ENCODE results near the gene PCDHGB4. TPM values are rescaled to one million over a fixed set of nuclear protein-coding genes. Genes with fewer than 3 reads are reported as not detected.
"Not testable (repeated sequence)": the region's sequence is repeated elsewhere in the genome, so short reads cannot be mapped to it uniquely, and the experiment has no call there.

PCDHGB4 gene
- total and polyA plus RNA-seq, 8 donors: 3.2 to 5.9 (median 4.0) TPM

DNA sequence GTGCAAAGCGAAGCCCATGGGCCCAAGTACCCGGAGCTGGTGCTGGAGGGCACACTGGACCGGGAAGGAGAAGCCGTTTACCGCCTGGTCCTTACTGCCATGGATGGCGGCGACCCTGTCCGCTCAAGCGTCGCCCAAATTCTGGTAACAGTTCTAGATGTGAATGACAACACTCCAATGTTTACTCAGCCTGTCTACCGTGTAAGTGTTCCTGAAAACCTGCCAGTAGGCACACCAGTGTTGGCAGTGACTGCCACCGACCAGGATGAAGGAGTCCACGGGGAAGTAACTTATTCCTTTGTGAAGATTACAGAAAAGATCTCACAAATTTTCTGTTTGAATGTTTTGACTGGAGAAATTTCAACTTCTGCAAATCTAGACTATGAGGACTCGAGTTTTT, 12.9 kb upstream of the PCDHGB4 start:
- Histone ChIP-seq H3K27ac (no peak overlapping the region), H3K4me3 (no peak overlapping the region), H3K36me3 (no peaks in the 10 kb centered on the region), H3K27me3 (peaks cover 9 to 91% of the 10 kb centered on the region in 2 donors), H3K4me1 (no peaks in the 10 kb centered on the region), H3K9me3 (peaks cover 3 to 90% of the 10 kb centered on the region in 2 donors)
- intact Hi-C loops (cut with DNase I): no loop called here
- DNase-seq: no peak
- no peak for ATAC-seq
- TF ChIP-seq, protein P1, sequence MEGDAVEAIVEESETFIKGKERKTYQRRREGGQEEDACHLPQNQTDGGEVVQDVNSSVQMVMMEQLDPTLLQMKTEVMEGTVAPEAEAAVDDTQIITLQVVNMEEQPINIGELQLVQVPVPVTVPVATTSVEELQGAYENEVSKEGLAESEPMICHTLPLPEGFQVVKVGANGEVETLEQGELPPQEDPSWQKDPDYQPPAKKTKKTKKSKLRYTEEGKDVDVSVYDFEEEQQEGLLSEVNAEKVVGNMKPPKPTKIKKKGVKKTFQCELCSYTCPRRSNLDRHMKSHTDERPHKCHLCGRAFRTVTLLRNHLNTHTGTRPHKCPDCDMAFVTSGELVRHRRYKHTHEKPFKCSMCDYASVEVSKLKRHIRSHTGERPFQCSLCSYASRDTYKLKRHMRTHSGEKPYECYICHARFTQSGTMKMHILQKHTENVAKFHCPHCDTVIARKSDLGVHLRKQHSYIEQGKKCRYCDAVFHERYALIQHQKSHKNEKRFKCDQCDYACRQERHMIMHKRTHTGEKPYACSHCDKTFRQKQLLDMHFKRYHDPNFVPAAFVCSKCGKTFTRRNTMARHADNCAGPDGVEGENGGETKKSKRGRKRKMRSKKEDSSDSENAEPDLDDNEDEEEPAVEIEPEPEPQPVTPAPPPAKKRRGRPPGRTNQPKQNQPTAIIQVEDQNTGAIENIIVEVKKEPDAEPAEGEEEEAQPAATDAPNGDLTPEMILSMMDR (IDR thresholded peaks at IDR 0.05): no peak

GRCh38 chr5:141375444-141376155, 11.9 kb upstream of the PCDHGB4 start:
- H3K36me3 ChIP-seq; H3K27ac ChIP-seq; DNase-seq; intact Hi-C loops (cut with DNase I); H3K4me3 ChIP-seq; H3K4me1 ChIP-seq; ATAC-seq: not testable (repeated sequence)
- Histone ChIP-seq H3K27me3 (peaks cover 5 to 88% of the 10 kb centered on the region in 2 donors), H3K9me3 (peaks cover 3 to 88% of the 10 kb centered on the region in 2 donors)

DNA sequence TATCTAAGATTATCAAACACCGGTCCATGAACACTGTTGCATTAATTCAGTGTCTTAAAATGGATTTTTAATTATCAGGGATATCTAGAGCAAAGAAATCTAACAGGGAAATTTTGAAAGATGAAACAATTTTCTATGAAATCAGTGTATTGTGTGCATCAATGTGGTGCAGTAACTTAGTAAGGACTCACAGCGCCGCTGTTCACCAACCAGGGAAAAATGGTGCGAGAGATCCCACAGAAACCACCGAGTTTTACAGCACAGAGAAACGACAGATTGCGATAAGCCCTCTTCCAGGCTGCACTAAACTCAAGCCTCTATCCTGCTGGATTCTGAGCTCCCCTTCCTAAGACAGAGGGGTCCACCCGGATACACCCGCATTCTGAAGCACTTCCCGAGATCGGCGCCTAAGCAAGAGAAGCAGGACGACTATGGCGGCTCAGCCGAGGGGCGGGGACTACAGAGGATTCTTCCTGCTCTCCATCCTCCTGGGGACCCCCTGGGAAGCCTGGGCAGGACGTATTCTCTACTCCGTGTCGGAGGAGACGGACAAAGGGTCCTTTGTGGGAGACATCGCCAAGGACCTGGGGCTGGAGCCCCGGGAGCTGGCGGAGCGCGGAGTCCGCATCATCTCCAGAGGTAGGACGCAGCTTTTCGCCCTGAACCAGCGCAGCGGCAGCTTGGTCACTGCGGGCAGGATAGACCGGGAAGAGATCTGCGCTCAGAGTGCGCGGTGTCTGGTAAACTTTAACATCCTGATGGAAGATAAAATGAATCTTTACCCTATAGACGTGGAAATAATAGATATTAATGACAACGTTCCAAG, 4.8 kb upstream of the PCDHGB4 start, which contains the start of gene PCDHGA7:
Gene PCDHGA7, plus strand, starts transcription at position 274 of the 826 bp plus-strand sequence. Its CDS starts 158 bp downstream, at position 432.
- Histone ChIP-seq H3K4me1 (no peaks in the 10 kb centered on the region), H3K4me3 (no peak within 1 kb of the TSS), H3K36me3 (no peaks in the 10 kb centered on the region), H3K27me3 (peaks cover 14 to 86% of the 10 kb centered on the region in 2 donors), H3K27ac (no peak within 1 kb of the TSS), H3K9me3 (peaks cover 0 to 91% of the 10 kb centered on the region in 2 donors)
- no peak for ATAC-seq
- TF ChIP-seq, protein P1 (IDR thresholded peaks at IDR 0.05): no peak
- DNase-seq: no peak
- intact Hi-C loops (cut with DNase I): no loop called here

DNA sequence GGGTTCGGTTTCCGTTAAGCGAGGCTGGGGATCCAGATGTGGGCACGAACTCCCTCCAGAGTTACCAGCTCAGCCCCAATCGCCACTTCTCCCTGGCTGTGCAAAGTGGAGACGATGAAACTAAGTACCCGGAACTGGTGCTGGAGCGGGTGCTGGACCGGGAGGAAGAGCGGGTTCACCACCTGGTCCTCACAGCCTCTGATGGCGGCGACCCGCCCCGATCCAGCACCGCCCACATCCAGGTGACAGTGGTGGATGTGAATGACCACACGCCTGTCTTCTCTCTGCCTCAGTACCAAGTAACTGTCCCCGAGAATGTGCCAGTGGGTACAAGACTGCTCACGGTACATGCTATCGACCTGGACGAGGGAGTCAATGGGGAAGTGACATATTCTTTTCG, 4.2 kb upstream of the PCDHGB4 start:
- ATAC-seq (no peak), DNase-seq (no peak)
- no peak overlapping the region for H3K4me3 ChIP-seq
- H3K36me3 ChIP-seq: no peaks in the 10 kb centered on the region
- H3K9me3 ChIP-seq: peaks cover 0 to 87% of the 10 kb centered on the region in 2 donors
- no peaks in the 10 kb centered on the region for H3K4me1 ChIP-seq
- TF ChIP-seq, protein P1 (IDR thresholded peaks at IDR 0.05): no peak
- peaks cover 14 to 83% of the 10 kb centered on the region in 2 donors for H3K27me3 ChIP-seq
- H3K27ac ChIP-seq: no peak overlapping the region
- intact Hi-C loops (cut with DNase I): no loop called here

DNA sequence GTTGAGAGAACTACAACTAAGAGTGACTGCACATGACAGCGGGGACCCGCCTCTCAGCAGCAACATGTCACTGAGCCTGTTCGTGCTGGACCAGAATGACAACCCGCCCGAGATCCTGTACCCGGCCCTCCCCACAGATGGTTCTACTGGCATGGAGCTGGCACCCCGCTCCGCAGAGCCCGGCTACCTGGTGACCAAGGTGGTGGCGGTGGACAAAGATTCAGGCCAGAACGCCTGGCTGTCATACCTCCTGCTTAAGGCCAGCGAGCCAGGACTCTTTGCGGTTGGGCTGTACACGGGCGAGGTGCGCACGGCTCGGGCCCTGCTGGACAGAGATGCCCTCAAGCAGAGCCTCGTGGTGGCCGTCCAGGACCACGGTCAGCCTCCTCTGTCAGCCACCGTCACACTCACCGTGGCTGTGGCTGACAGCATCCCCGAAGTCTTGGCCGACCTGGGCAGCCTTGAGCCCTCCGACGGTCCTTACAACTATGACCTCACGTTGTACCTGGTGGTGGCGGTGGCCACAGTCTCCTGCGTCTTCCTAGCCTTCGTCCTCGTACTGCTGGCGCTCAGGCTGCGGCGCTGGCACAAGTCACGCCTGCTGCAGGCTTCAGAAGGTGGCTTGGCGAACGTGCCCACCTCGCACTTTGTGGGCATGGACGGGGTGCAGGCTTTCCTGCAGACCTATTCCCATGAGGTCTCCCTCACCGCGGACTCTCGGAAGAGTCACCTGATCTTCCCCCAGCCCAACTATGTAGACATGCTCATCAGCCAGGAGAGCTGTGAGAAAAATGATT, 2.8 kb upstream of the PCDHGB4 start:
- intact Hi-C loops (cut with DNase I): no loop called here
- peaks cover 0 to 91% of the 10 kb centered on the region in 2 donors for H3K9me3 ChIP-seq

More for the DNA sequence above, 2.8 kb upstream of the PCDHGB4 start:
- H3K4me3 ChIP-seq: no peak overlapping the region
- no peaks in the 10 kb centered on the region for H3K36me3 ChIP-seq
- DNase-seq (no peak), ATAC-seq (no peak)
- peaks cover 14 to 90% of the 10 kb centered on the region in 2 donors for H3K27me3 ChIP-seq
- TF ChIP-seq, protein P1 (IDR thresholded peaks at IDR 0.05): no peak
- no peaks in the 10 kb centered on the region for H3K4me1 ChIP-seq
- no peak overlapping the region for H3K27ac ChIP-seq

Data from left lung (tissue), 10 donors.